Medulla oblongata (tissue), 1 donor: ENCODE measurements around the gene HMGN4.

ENCODE experiments used
- DNase-seq: peaks from one replicate; pipeline ENCODE4 v3.0.0-alpha.2; 2015; ENCODE audit errors: extremely low spot score

The HMGN4 gene

GRCh38 chr6:26552205-26552604, 14.0 kb downstream of the HMGN4 start:
- no peak for DNase-seq

GRCh38 chr6:26552640-26553188, 14.5 kb downstream of the HMGN4 start:
- DNase-seq = no peak

- DNase-seq = peak; percentile 91
These were observed 15.1 kb downstream of the HMGN4 start for GRCh38 chr6:26553264-26553634.

- DNase-seq = peak; percentile 88
These were observed 15.7 kb downstream of the HMGN4 start for GRCh38 chr6:26553635-26554446.

- no peak for DNase-seq
These were observed 16.2 kb downstream of the HMGN4 start for GRCh38 chr6:26554447-26554696.

GRCh38 chr6:26554697-26555504, 16.7 kb downstream of the HMGN4 start:
- peak; percentile 51 for DNase-seq

- DNase-seq = no peak
These were observed 17.5 kb downstream of the HMGN4 start for GRCh38 chr6:26555505-26556262.

GRCh38 chr6:26556263-26557070, 18.3 kb downstream of the HMGN4 start:
- DNase-seq = no peak

GRCh38 chr6:26561533-26562466, 23.6 kb downstream of the HMGN4 start:
- DNase-seq = no peak

GRCh38 chr6:26563488-26563887, 25.3 kb downstream of the HMGN4 start:
- DNase-seq = no peak

- DNase-seq = peak; percentile 99
These were observed 30.7 kb downstream of the HMGN4 start for GRCh38 chr6:26568601-26569432.

- no peak for DNase-seq
These were observed 31.2 kb downstream of the HMGN4 start for GRCh38 chr6:26569433-26569764.

- DNase-seq = no peak
These were observed 32.1 kb downstream of the HMGN4 start for GRCh38 chr6:26570027-26570809.

- DNase-seq = peak; percentile 81
These were observed 33.6 kb downstream of the HMGN4 start for GRCh38 chr6:26571592-26572296.

GRCh38 chr6:26575494-26575939, 37.4 kb downstream of the HMGN4 start:
- DNase-seq = no peak

- no peak for DNase-seq
These were observed 38.3 kb downstream of the HMGN4 start for GRCh38 chr6:26576407-26576843.

GRCh38 chr6:26576929-26577719, 39.0 kb downstream of the HMGN4 start:
- peak; percentile 57 for DNase-seq
